Stimulated activated CD4-positive, alpha-beta T cell treated with anti-CD3 and anti-CD28 coated beads, Interleukin-4, amount 100 ng/mL, for 4 hours (primary cell): ENCODE results near the gene INPP5F.
A peak's percentile ranks its signal among the peaks of the same experiment; 100 is the strongest.
"Not testable (repeated sequence)": the region's sequence is repeated elsewhere in the genome, so short reads cannot be mapped to it uniquely, and the experiment has no call there.

Experiments
- DNase-seq, 2 experiments: peaks; one replicate each; pipeline ENCODE4 v3.0.0-alpha.2; 2020

INPP5F gene

GRCh38 chr10:119827430-119827829, 101.6 kb downstream of the INPP5F start:
- DNase-seq = no peak

GRCh38 chr10:119829429-119829828, 103.6 kb downstream of the INPP5F start:
- no peak for DNase-seq

- DNase-seq = no peak
Observed at GRCh38 chr10:119830851-119831250, 105.0 kb downstream of the INPP5F start.

DNA sequence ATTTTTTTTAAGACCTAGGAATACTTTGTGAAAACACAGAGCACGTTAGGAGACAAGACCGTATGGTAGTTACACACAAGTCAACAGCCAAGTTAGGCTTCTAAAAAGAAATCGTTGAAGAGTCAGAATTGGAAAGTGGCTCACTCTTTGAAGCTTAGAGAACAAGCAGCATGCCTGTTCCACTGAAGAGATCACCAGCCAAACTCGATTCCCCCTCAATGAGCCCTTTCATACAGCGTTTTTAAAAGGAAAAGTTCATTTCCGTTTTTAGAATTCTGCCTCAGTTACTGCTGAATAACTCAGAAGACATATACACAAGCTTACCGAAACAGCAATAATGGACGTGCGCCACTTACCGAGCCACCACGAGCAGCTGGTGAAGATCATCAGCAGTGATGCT, 105.8 kb downstream of the INPP5F start:
- DNase-seq = no peak

GRCh38 chr10:119832951-119833350, 107.1 kb downstream of the INPP5F start:
- no peak for DNase-seq

- no peak for DNase-seq
Observed at GRCh38 chr10:119834188-119834587, 108.3 kb downstream of the INPP5F start.

GRCh38 chr10:119845656-119846055, 119.8 kb downstream of the INPP5F start:
- DNase-seq = no peak

GRCh38 chr10:119849031-119849789, 123.4 kb downstream of the INPP5F start:
- DNase-seq = no peak

- no peak for DNase-seq
Observed at GRCh38 chr10:119849944-119850343, 124.1 kb downstream of the INPP5F start.

DNA sequence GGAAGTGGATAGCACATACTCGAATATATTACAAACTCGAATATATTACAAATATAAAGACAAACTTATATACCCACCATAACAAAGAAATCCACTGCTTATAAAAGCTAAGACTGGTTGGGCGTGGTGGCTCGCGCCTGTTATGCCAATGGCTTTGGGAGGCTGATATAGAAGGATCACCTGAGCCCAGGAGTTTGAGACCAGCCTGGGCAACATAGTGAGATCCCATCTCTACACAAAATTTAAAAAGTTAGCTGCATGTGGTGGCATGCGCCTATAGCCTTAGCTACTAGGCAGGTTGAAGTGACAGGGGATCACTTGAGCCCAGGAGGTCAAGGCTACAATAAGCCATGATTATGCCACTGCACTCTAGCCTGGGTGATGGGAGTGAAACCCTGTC, 126.4 kb downstream of the INPP5F start:
- DNase-seq = no peak

GRCh38 chr10:119852822-119853221, 127.0 kb downstream of the INPP5F start:
- no peak for DNase-seq

DNA sequence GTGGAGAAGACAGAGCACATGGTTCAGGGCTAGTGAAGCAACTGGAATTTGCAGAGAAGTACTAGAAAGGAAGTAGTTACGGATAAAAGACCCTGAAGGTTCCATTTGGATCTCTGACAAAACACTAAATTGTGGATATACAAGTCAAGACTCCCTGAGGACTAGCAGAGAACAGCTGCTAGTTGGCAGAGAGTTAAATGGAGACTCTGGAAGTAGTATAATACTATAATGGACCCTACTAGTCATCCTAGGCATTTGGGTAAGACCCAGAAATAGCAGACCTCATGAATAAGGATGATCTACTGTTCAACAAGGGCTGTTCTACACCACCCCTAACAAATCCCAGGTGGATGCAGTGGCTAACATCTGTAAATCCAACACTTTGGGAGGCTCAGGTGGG, 127.7 kb downstream of the INPP5F start:
- no peak for DNase-seq

- no peak for DNase-seq
Observed at GRCh38 chr10:119858063-119858462, 132.2 kb downstream of the INPP5F start.

GRCh38 chr10:119859420-119860258, 133.8 kb downstream of the INPP5F start:
- no peak for DNase-seq

- no peak for DNase-seq
Observed at GRCh38 chr10:119860866-119861607, 135.2 kb downstream of the INPP5F start.

DNA sequence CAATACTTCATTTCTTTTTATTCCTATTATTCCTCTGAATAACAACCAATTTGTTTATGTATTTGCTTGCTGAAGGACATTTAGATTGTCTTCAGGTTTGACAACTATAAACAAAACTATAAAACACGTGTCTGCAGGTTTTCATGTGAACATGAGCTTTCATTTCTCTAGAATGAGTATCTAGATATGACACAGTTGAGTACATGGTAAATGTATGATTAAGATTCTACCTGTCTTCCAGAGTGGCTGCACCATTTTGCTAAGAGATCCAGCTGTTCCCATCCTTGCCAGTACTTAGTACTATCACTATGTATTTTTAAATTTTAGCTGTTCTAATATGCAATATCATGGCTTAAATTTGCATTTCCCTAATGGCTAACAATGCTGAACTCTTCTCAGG, 136.7 kb downstream of the INPP5F start:
- no peak for DNase-seq

DNA sequence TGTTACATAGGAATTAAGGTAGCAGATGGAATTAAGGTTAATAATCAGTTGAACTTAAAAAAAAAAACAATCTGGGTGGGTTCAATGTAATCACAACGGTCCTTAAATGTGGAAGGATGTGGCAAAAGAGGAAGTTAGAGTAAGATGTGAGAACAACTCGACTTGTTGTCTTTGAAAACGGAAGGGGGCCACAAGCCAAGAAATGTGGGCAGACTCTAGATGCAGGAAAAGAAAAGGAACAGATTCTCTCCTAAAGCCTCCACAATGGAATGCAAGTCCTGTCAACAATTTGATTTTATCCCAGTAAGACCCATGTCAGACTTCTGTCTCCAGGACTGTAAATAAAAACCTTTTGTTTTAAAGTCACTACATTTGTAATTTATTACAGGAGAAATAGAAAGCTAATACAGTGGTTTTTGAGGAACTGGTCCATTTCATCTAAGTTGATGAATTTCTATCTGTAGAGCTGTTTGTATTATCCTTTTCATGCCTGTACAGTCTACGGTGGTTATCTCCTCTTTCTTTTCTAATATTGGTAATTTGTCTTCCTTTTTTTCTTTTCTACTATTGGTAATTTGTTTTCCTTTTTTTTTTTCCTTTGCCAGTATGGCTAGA, 138.2 kb downstream of the INPP5F start:
- no peak for DNase-seq

DNA sequence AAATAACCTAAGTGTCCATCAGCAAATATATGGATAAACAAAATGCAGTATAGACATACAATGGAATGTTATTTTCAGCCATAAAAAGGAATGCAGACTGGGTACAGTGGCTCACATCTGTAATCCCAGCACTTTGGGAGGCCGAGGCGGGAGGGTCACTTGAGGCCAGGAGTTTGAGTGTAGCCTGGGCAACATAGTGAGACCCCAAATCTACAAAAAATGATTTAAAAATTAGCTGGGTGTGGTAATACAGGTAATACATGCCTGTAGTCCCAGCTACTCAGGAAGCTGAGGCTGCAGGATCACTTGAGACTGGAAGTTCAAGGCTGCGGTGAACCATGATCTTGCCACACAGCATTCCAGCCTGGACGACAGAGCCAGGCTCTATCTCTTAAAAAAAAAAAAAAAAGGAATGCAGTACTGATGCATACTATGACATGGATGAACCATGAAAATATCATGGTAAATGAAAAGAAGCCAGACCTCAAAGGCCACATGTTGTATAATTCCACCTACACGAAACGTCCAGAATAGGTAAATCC, 139.9 kb downstream of the INPP5F start:
- no peak for DNase-seq

DNA sequence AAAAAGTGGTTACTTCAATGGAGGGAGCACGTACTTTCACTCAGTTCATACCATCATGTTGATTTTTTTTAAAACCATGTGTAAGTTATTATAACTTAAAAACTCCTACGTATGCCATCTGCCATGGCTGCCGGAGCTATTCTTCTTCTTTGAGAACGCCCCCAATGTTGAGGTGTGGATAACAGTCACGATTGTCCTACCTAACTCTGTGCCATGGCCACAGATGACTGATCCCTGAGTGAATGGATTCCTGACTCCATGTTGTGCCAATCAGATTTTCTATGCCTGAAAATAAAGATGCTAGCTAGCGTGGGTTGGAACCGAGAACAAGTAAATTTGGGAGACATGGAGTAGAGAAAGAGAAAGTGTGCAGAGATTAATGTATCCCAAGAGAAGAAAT, 141.5 kb downstream of the INPP5F start:
- DNase-seq = no peak

DNA sequence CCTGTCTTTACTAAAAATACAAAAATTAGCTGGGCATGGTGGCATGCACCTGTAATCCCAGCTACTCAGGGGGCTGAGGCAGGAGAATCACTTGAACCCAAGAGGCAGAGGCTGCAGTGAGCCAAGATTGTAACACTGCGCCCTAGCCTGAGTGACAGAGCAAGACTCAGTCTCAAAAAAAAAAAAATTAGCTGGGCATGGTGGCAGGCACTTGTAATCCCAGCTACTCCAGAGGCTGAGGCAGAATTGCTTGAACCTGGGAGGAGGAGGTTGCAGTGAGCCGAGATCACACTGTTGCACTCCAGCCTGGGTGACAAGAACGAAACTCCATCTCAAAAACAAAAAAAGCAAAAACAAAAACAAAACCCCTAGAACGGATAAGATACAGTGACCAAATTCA, 143.5 kb downstream of the INPP5F start:
- DNase-seq = not testable (repeated sequence)

- peak; percentile 48 to 52 for DNase-seq
Observed at GRCh38 chr10:119871881-119872609, 146.2 kb downstream of the INPP5F start.

DNA sequence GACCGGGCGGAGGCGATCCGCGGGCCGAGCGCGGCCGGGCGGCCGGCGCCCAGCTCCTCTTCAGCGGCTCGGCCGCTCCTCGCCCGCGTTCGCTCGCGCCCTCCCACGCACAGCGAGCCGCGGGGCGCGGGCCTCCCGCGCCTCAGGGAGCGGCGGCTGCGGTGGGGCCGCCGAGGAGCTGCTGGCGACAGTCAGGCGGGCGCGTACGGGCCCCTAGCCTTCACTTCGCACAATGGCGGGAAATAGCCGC, 146.7 kb downstream of the INPP5F start, which contains the start of gene MCMBP:
Gene MCMBP, minus strand, starts transcription at position 234 of the 250 bp plus-strand sequence. CDS start 259 bp downstream, outside the sequence.
- DNase-seq = no peak
